Lung (tissue), 12 donors: Measurements from ENCODE around the gene ADRA1B. TPM values are rescaled to one million over a fixed set of nuclear protein-coding genes. Genes with fewer than 3 reads are reported as not detected.

Source experiments
- ATAC-seq: fragments of 200-7000 bp; cut with Tn5 transposase; one replicate; pipeline ENCODE4 v1.9.1; 2020; ENCODE audit warnings: moderate number of reproducible peaks; ENCODE audit not compliant: insufficient read depth, low FRiP score
- DNase-seq, 3 donors: peaks; one replicate each; pipeline ENCODE4 v3.0.0-alpha.2; 2013 to 2017
- H3K27ac ChIP-seq, 2 donors: one replicate each; pipeline ENCODE4 v1.5.1; 2013; ENCODE audit warnings: mild to moderate bottlenecking in 2 of 2, moderate library complexity in 2 of 2, control low read depth in 1 of 2, inconsistent platforms in 1 of 2, low read depth in 1 of 2, low read length in 1 of 2
- H3K27me3 ChIP-seq, 3 donors: one replicate each; pipeline ENCODE4 v1.5.1; 2013; ENCODE audit warnings: low read length in 2 of 3; ENCODE audit not compliant: control insufficient read depth in 3 of 3, insufficient read depth in 3 of 3
- H3K36me3 ChIP-seq, 4 donors: one replicate each; pipeline ENCODE4 v1.5.1; 2013; ENCODE audit warnings: low read length in 4 of 4, mild to moderate bottlenecking in 1 of 4, moderate library complexity in 1 of 4; ENCODE audit not compliant: control insufficient read depth in 4 of 4, insufficient read depth in 4 of 4
- H3K4me1 ChIP-seq, 5 donors: one replicate each; pipeline ENCODE4 v1.5.1; 2013; ENCODE audit warnings: low read length in 5 of 5, mild to moderate bottlenecking in 2 of 5, moderate library complexity in 1 of 5; ENCODE audit not compliant: control insufficient read depth in 5 of 5, insufficient read depth in 5 of 5
- H3K4me3 ChIP-seq: one replicate; pipeline ENCODE4 v1.5.1; 2013; ENCODE audit warnings: mild to moderate bottlenecking, control low read depth, moderate library complexity
- H3K9ac ChIP-seq, 2 donors: one replicate each; pipeline ENCODE4 v1.5.1; 2013; ENCODE audit warnings: low read length in 2 of 2, control low read depth in 1 of 2; ENCODE audit not compliant: insufficient read depth in 1 of 2
- H3K9me3 ChIP-seq, 4 donors: one replicate each; pipeline ENCODE4 v1.5.1; 2013; ENCODE audit warnings: low read length in 3 of 4, mild to moderate bottlenecking in 1 of 4, moderate library complexity in 1 of 4; ENCODE audit not compliant: control insufficient read depth in 4 of 4, insufficient read depth in 3 of 4
- WGBS, 2 donors: extraction: QIAGEN DNeasy Blood & Tissue Kit; methylation state at CpG; one replicate each; pipeline ENCODE4 v1.1.7; 2013; 5-methylcytosine and 5-hydroxymethylcytosine counted together
- polyA plus RNA-seq, 2 donors: library from polyadenylated mRNA; stranded (reverse); fragments of 200-250 nt; gene quantifications; one replicate each; pipeline ENCODE4 v1.2.1, GENCODE V29; 2013
- total RNA-seq, 2 donors: library from RNA; depleted of rRNA in 1 of 2; stranded (reverse); fragments of >200 nt in 1 of 2; gene quantifications; one replicate each; pipeline ENCODE4 v1.2.1, GENCODE V29; 2014 to 2021
- TF ChIP-seq, protein P1 (sequence below): IDR thresholded peaks from 2 replicates; pipeline ENCODE4 v1.5.1; 2012; ENCODE audit warnings: mild to moderate bottlenecking; ENCODE audit errors: control extremely low read depth, extremely low read depth
- donor health status: control.
- donor health status: control.
- donor health status: Bipolar disorder and iron deficiency.
- donor health status: healthy.
- donor health status: DM: yes; HTN: yes; CAD: no.

ADRA1B gene
- total and polyA plus RNA-seq, 4 donors = 1.2 to 6.1 (median 2.3) TPM

DNA sequence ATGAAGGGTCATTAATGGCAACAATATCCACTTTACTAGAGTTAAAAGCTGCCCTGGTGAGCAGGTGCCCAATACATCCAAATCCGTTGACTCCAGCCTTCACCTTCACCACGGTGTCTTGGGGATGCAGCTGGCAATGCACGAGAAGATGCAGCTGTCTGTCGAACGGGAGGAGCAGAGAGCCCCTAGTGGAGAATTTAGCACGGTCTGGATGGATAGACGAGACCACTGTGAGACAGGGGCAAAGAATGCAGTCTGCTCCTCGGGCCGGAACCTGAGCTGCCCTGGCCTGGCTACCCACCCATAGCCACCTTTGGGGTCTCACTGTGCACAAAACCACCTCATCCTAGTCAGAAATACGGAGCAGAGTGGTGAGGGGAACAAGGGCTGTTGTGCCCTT lies 35.1 kb downstream of the ADRA1B start:
- no peak for ATAC-seq
- H3K36me3 ChIP-seq = no peaks in the 10 kb centered on the region
- H3K4me1 ChIP-seq = peaks cover 0 to 4% (median 0%) of the 10 kb centered on the region in 5 donors
- WGBS, 2 donors = 42 to 54% methylated on average over 10 of the region's 10 CpGs
- no peak overlapping the region for H3K9ac ChIP-seq
- TF ChIP-seq, protein P1, sequence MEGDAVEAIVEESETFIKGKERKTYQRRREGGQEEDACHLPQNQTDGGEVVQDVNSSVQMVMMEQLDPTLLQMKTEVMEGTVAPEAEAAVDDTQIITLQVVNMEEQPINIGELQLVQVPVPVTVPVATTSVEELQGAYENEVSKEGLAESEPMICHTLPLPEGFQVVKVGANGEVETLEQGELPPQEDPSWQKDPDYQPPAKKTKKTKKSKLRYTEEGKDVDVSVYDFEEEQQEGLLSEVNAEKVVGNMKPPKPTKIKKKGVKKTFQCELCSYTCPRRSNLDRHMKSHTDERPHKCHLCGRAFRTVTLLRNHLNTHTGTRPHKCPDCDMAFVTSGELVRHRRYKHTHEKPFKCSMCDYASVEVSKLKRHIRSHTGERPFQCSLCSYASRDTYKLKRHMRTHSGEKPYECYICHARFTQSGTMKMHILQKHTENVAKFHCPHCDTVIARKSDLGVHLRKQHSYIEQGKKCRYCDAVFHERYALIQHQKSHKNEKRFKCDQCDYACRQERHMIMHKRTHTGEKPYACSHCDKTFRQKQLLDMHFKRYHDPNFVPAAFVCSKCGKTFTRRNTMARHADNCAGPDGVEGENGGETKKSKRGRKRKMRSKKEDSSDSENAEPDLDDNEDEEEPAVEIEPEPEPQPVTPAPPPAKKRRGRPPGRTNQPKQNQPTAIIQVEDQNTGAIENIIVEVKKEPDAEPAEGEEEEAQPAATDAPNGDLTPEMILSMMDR = no peak
- no peak overlapping the region for H3K4me3 ChIP-seq
- no peaks in the 10 kb centered on the region for H3K9me3 ChIP-seq
- H3K27me3 ChIP-seq = no peaks in the 10 kb centered on the region
- no peak for DNase-seq
- no peak overlapping the region for H3K27ac ChIP-seq

DNA sequence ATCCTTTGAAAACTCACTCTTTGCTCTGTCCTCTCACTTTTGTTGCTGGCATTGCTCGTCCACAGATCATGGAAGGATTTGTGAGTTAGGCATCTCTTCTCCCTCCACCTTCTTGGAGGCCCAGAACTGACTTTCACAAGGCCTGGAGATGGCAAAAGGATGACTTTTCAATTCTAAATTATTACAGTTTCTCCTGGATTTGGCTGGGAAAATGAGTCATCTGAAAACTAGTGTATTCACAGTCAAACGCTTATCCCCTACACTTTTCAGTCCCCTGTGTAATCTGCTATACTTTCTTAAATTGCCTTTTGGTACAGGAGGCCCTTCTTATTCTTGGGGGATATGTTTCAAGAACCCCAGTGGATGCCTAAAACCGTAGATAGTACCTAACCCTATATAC lies 35.6 kb downstream of the ADRA1B start:
- WGBS, 2 donors = 88 to 93% methylated on average over 3 of the region's 3 CpGs
- TF ChIP-seq, protein P1 = no peak

DNA sequence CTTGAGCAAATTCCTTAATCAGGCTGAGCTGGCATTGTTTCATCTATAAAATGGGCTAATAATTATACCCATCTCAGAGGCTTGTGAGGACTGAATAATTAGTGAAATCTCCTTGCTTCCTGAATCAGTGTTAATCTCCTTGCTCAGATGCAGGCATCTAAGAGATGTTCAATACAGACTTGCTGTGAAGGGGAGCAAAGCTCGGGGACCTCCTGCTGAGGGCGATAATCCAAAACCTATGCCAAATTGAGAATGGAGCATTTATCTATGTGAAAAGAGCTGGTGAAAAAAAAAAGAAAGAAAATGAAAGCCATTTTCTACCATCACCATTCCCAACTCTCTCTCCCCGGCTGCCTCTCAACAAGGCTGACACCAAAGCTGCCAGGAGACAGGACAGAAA lies 37.3 kb downstream of the ADRA1B start:
- H3K9ac ChIP-seq = no peak overlapping the region
- H3K36me3 ChIP-seq = no peaks in the 10 kb centered on the region
- DNase-seq (no peak), ATAC-seq (no peak)
- H3K9me3 ChIP-seq = no peaks in the 10 kb centered on the region
- 96 to 99% methylated on average over 3 of the region's 3 CpGs for WGBS, 2 donors
- H3K4me1 ChIP-seq = peaks cover 0 to 7% (median 0%) of the 10 kb centered on the region in 5 donors
- TF ChIP-seq, protein P1 = no peak
- no peak overlapping the region for H3K27ac ChIP-seq
- no peak overlapping the region for H3K4me3 ChIP-seq
- H3K27me3 ChIP-seq = no peaks in the 10 kb centered on the region

More for the DNA sequence above, 35.6 kb downstream of the ADRA1B start:
- Histone ChIP-seq H3K27ac (no peak overlapping the region), H3K9me3 (no peaks in the 10 kb centered on the region), H3K9ac (no peak overlapping the region), H3K36me3 (no peaks in the 10 kb centered on the region), H3K27me3 (no peaks in the 10 kb centered on the region), H3K4me3 (no peak overlapping the region), H3K4me1 (peaks cover 0 to 7% (median 0%) of the 10 kb centered on the region in 5 donors)
- no peak for DNase-seq
- no peak for ATAC-seq

DNA sequence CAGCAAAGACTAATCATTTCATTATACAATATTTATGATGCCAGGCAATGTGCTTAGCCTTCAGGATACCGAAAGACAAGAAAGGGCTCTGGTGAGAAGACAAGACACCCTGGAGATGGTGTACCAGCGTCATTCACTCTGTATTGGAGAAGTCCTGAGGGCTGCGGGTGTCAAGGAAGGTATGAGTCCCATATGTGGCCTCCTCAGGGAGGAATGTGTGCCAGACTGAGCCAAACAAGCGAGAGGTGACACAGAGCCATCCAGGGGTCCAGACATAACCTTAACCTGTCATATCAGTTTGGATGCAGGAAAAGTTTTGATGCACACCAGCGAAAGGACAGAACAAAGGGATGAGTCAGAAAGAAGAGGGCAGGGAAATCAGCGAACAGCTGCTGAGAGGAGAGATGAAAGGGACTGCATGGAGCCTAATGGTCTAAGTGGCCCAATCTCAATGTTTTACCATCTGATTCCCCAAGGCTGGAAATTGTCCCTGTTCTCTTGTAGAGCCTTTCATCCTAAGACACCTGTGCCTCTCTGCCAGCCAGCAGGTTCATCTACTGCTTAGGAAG lies 38.9 kb downstream of the ADRA1B start:
- H3K27ac ChIP-seq = no peak overlapping the region
- DNase-seq (no peak), ATAC-seq (no peak)
- WGBS, 2 donors = 94% methylated on average over 6 of the region's 6 CpGs
- no peaks in the 10 kb centered on the region for H3K27me3 ChIP-seq
- H3K4me1 ChIP-seq = peaks cover 0 to 7% (median 0%) of the 10 kb centered on the region in 5 donors
- H3K4me3 ChIP-seq = no peak overlapping the region
- TF ChIP-seq, protein P1 = no peak
- H3K36me3 ChIP-seq = no peaks in the 10 kb centered on the region
- no peak overlapping the region for H3K9ac ChIP-seq
- no peaks in the 10 kb centered on the region for H3K9me3 ChIP-seq
